K562 (cell line): Measurements from ENCODE around the gene WDR81. TPM values are rescaled to one million over a fixed set of nuclear protein-coding genes. Genes with fewer than 3 reads are reported as not detected.

Experiments
- ATAC-seq: fragments of 200-7000 bp; cut with Tn5 transposase; 3 replicates; pipeline ENCODE4 v1.9.1; 2020; ENCODE audit warnings: moderate library complexity
- BruUV-seq: library from RNA; stranded (reverse); fragments of 400-500 nt; replicated peaks from 2 replicates; lab custom pipeline; 2021; lab: Mats Ljungman, UMichigan
- CTCF ChIA-PET: fragments of 300-600 bp; formaldehyde crosslinking; extraction: SDS; loops from one replicate; lab custom pipeline; 2021; ENCODE audit warnings: low intra/inter-chr PET ratio; lab: Yijun Ruan, JAX
- POLR2A ChIA-PET: fragments of 300-600, 350-650 bp; sonication (Branson Sonifier 250); formaldehyde crosslinking; extraction: SDS; loops from one replicate; lab custom pipeline; 2021; ENCODE audit warnings: antibody characterized with exemption, inconsistent platforms; lab: Yijun Ruan, JAX
- DNase-seq, 4 experiments: peaks; one replicate each; pipeline versions ENCODE4 v3.0.0 to v3.0.0-alpha.2; 2011 to 2018; ENCODE audit warnings: low spot score in 3 of 4, mixed read lengths in 3 of 4; ENCODE audit errors: extremely low read depth in 1 of 4
- FAIRE-seq: peaks from 2 replicates; lab custom pipeline; 2011; peaks lifted over from hg19 to GRCh38; lab: Jason Lieb, UNC
- H2AFZ ChIP-seq: 2 replicates; pipeline ENCODE4 v1.6.0; 2011; ENCODE audit warnings: low read depth, low read length, control low read depth, inconsistent platforms
- H3K27ac ChIP-seq: fragments of 200-600 bp; 3 replicates; pipeline ENCODE4 v1.8.0; 2011; ENCODE audit warnings: low read depth, mild to moderate bottlenecking, control low read depth, inconsistent platforms, low read length, moderate library complexity, mixed read lengths; ENCODE audit errors: extremely low read depth
- H3K27me3 ChIP-seq, 2 experiments: fragments of 300-600 bp in 1 of 2; 2 replicates in 1 of 2; 3 replicates in 1 of 2; pipeline versions ENCODE4 v1.6.0 to v1.8.0; 2011; ENCODE audit warnings: inconsistent platforms in 2 of 2, low read length in 2 of 2, mild to moderate bottlenecking in 1 of 2, mixed read lengths in 1 of 2, moderate library complexity in 1 of 2; ENCODE audit not compliant: control insufficient read depth in 2 of 2, insufficient read depth in 2 of 2
- H3K36me3 ChIP-seq: fragments of 300-600 bp; 3 replicates; pipeline ENCODE4 v1.8.0; 2011; ENCODE audit warnings: mild to moderate bottlenecking, low read length, inconsistent platforms; ENCODE audit not compliant: control insufficient read depth, insufficient read depth
- H3K4me1 ChIP-seq, 2 experiments: fragments of 200-600 bp in 1 of 2; replicated peaks in 1 of 2; 2 replicates in 1 of 2; 3 replicates in 1 of 2; pipeline versions ENCODE4 v1.5.1 to v1.8.0; 2011; ENCODE audit warnings: inconsistent platforms in 2 of 2, low read length in 2 of 2, mild to moderate bottlenecking in 1 of 2, mixed read lengths in 1 of 2, moderate library complexity in 1 of 2; ENCODE audit not compliant: control insufficient read depth in 2 of 2, insufficient read depth in 2 of 2
- H3K4me2 ChIP-seq: 2 replicates; pipeline ENCODE4 v1.6.1; 2011; ENCODE audit warnings: low read length, control low read depth, inconsistent platforms, mixed read lengths; ENCODE audit not compliant: insufficient read depth
- H3K4me3 ChIP-seq: fragments of 200-600 bp; sonication (generic), shearing (Covaris generic); 2 replicates; pipeline ENCODE4 v1.5.1; 2016; ENCODE audit warnings: control low read depth, inconsistent platforms
- H3K79me2 ChIP-seq: fragments of 200-600 bp; 3 replicates; pipeline ENCODE4 v1.8.0; 2011; ENCODE audit warnings: low read length, inconsistent platforms; ENCODE audit not compliant: control insufficient read depth, insufficient read depth
- H3K9ac ChIP-seq, 2 experiments: 2 replicates each; pipeline versions ENCODE4 v1.6.0 to v1.6.1; 2011; ENCODE audit warnings: low read depth in 2 of 2, low read length in 2 of 2, control low read depth in 1 of 2, inconsistent platforms in 1 of 2, mild to moderate bottlenecking in 1 of 2, mixed read lengths in 1 of 2; ENCODE audit not compliant: insufficient read depth in 1 of 2
- H3K9me1 ChIP-seq: one replicate; pipeline ENCODE4 v1.6.0; 2011; ENCODE audit warnings: inconsistent platforms, mild to moderate bottlenecking, low read length, moderate library complexity; ENCODE audit not compliant: control insufficient read depth, insufficient read depth
- H3K9me3 ChIP-seq: replicated peaks from 2 replicates; pipeline ENCODE4 v1.5.1; 2011; ENCODE audit warnings: low read depth, low read length, inconsistent platforms; ENCODE audit not compliant: control insufficient read depth, insufficient read depth
- H4K20me1 ChIP-seq: replicated peaks from 2 replicates; pipeline ENCODE4 v1.6.1; 2011; ENCODE audit warnings: low read length, inconsistent platforms, mixed read lengths; ENCODE audit not compliant: control insufficient read depth, insufficient read depth
- PTBP1 ChIP-seq: fragments of 200-400 bp; formaldehyde crosslinking; IDR thresholded peaks from 2 replicates; pipeline ENCODE4 v1.6.1; 2017; ENCODE audit warnings: low read depth, low read length
- ZNF121 ChIP-seq: sonication (generic); formaldehyde crosslinking; conservative IDR thresholded peaks from 2 replicates; pipeline ENCODE4 v1.8.0; 2022; ENCODE audit warnings: missing genetic modification reagents
- WGBS: fragments of 100-300 bp; shearing (Covaris generic); methylation state at CpG from one replicate; pipeline ENCODE4 v1.1.6; 2016; ENCODE audit warnings: low coverage, mixed read lengths; ENCODE audit not compliant: insufficient coverage; ENCODE audit errors: missing lambda C conversion rate; 5-methylcytosine and 5-hydroxymethylcytosine counted together
- in situ Hi-C: fragments of 300-500 bp; cut with MboI; formaldehyde crosslinking; loops from 4 replicates; pipeline ENCODE4 v1.15.0; 2018; ENCODE audit warnings: inconsistent platforms, mixed read lengths
- intact Hi-C: fragments of 100-400 bp; cut with micrococcal nuclease; formaldehyde crosslinking; loops from 2 replicates; pipeline ENCODE4 v1.14.2; 2022
- polyA plus RNA-seq, 8 experiments: library from polyadenylated mRNA; depleted of rRNA in 4 of 8; stranded (reverse) in 5 of 8; unstranded in 3 of 8; fragments of >200 nt; fragmentation: Nextera tagmentation in 2 of 8; fragmentation: Illumina TruSeq in 1 of 8; extraction: Ambion mirVana in 2 of 8; extraction: Trizol in 1 of 8; gene quantifications; 2 replicates each; pipeline versions ENCODE4 v1.2.1 to v1.2.3, GENCODE V29; 2011 to 2014; ENCODE audit warnings: inconsistent platforms in 1 of 8, missing spikeins in 1 of 8
- total RNA-seq, 7 experiments: library from RNA; depleted of rRNA in 6 of 7; stranded (reverse); fragments of >200 nt in 6 of 7; fragmentation: Illumina TruSeq in 2 of 7; extraction: Trizol in 2 of 7; gene quantifications; 2 replicates each; pipeline versions ENCODE4 v1.2.1 to v1.2.3, GENCODE V29; 2011 to 2021; ENCODE audit warnings: low replicate concordance in 1 of 7
- TF ChIP-seq, protein P1 (sequence below): fragments of 250-450 bp; sonication (Bioruptor Pico); IDR thresholded peaks from 2 replicates; pipeline ENCODE4 v1.5.0; 2021; ENCODE audit warnings: mild to moderate bottlenecking, borderline replicate concordance
- TF ChIP-seq, protein P2 (sequence below), 2 experiments: fragments of 250-450 bp in 1 of 2; fragments of 450-650 bp in 1 of 2; sonication (Bioruptor Pico) in 1 of 2; IDR thresholded peaks; 2 replicates each; pipeline versions ENCODE4 v1.6.1 to v1.8.0; 2016 to 2021; ENCODE audit warnings: mild to moderate bottlenecking in 2 of 2, moderate library complexity in 2 of 2, missing compliant biosample characterization in 1 of 2, missing genetic modification characterization in 1 of 2

Gene WDR81
- total and polyA plus RNA-seq, 9 of the 15 experiments (the other 6 are each of a cell fraction or from before 2014, with no cell fraction given) = 0.01 to 17.1 (median 3.3) TPM

DNA sequence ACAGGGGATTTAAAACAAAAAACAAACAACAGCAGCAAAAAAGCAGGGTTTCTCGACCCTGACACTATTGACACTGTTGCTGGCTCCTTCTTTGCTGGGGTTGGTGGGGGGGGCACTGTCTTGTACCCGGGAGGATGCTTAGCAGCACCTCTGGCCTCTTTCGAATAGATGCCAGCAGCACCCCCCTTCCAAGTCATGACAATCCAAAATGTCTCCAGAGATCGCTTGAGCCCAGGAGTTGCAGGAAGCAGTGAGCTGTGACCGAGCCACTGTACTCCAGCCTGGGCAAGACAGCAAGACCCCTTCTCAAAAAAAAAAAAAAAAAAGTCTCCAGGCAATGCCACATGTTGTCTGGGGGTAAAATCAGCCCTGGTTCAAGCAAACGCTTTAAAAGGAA, 57.7 kb downstream of the WDR81 start:
- no peak overlapping the region for H2AFZ ChIP-seq
- no peak for FAIRE-seq
- in situ Hi-C loops (no loop called here), intact Hi-C loops (loop anchor here (5.0 kb wide), 2 partner anchors 60 to 115 kb away; partner anchors contain the start of gene WDR81)
- H3K36me3 ChIP-seq = peaks cover 61% of the 10 kb centered on the region
- DNase-seq = no peak
- no peaks in the 10 kb centered on the region for H3K9me3 ChIP-seq
- H3K4me3 ChIP-seq = no peak overlapping the region
- TF ChIP-seq ZNF121 (CRISPR knock-in tag) (peak; percentile 55; the same call in 1 of the 2 replicates), PTBP1 (no peak)
- TF ChIP-seq, protein P1, sequence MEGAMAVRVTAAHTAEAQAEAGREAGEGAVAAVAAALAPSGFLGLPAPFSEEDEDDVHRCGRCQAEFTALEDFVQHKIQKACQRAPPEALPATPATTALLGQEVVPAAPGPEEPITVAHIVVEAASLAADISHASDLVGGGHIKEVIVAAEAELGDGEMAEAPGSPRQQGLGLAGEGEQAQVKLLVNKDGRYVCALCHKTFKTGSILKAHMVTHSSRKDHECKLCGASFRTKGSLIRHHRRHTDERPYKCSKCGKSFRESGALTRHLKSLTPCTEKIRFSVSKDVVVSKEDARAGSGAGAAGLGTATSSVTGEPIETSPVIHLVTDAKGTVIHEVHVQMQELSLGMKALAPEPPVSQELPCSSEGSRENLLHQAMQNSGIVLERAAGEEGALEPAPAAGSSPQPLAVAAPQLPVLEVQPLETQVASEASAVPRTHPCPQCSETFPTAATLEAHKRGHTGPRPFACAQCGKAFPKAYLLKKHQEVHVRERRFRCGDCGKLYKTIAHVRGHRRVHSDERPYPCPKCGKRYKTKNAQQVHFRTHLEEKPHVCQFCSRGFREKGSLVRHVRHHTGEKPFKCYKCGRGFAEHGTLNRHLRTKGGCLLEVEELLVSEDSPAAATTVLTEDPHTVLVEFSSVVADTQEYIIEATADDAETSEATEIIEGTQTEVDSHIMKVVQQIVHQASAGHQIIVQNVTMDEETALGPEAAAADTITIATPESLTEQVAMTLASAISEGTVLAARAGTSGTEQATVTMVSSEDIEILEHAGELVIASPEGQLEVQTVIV (CRISPR knock-in tag) = no peak
- TF ChIP-seq, protein P2, sequence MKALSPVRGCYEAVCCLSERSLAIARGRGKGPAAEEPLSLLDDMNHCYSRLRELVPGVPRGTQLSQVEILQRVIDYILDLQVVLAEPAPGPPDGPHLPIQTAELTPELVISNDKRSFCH (CRISPR knock-in tag; IDR thresholded peaks at IDR 0.05) = no peak
- TF ChIP-seq, protein P2 (tag; IDR thresholded peaks at IDR 0.05) = no peak
- WGBS = 65% methylated on average over 5 of the region's 6 CpGs
- BruUV-seq = no TSS peak
- ChIA-PET CTCF (interaction anchor here (2.4 kb wide), 1 partner anchor 113 kb away, joined by 10 read pairs; no protein-coding TSS in a partner anchor), POLR2A (interaction anchor here (0.6 to 1.1 kb wide), 3 partner anchors 14 to 127 kb away, joined by 3 to 4 read pairs (median 3); no protein-coding TSS in a partner anchor)
- no peaks in the 10 kb centered on the region for H3K9me1 ChIP-seq
- no peak overlapping the region for H3K4me2 ChIP-seq
- ATAC-seq = no peak
- no peak overlapping the region for H3K9ac ChIP-seq
- H3K4me1 ChIP-seq = peaks cover 5 to 8% of the 10 kb centered on the region in 2 experiments; a peak in 4 of 5 replicates
- no peak overlapping the region for H3K27ac ChIP-seq
- no peaks in the 10 kb centered on the region for H3K27me3 ChIP-seq
- H3K79me2 ChIP-seq = no peaks in the 10 kb centered on the region
- H4K20me1 ChIP-seq = no peaks in the 10 kb centered on the region
